Sigmoid colon (tissue), 4 donors: ENCODE data around the gene CCNY.

ENCODE experiments used
- CTCF ChIP-seq, 4 experiments: fragments of 450-650 bp in 3 of 4; fragments of 200-600 bp in 1 of 4; IDR thresholded peaks; one replicate each; pipeline ENCODE4 v1.5.1; 2016 to 2019; ENCODE audit warnings: antibody characterized with exemption in 4 of 4, mild to moderate bottlenecking in 3 of 4, moderate library complexity in 2 of 4
- EP300 ChIP-seq, 4 donors: sonication (generic); formaldehyde crosslinking; IDR thresholded peaks; one replicate each; pipeline ENCODE4 v1.6.1; 2017; ENCODE audit warnings: antibody characterized with exemption in 4 of 4
- POLR2A ChIP-seq, 2 donors: fragments of 450-650 bp; IDR thresholded peaks; one replicate each; pipeline ENCODE4 v1.6.1; 2016; ENCODE audit warnings: antibody characterized with exemption in 2 of 2, mild to moderate bottlenecking in 2 of 2, moderate library complexity in 2 of 2
- POLR2AphosphoS5 ChIP-seq, 4 donors: sonication (generic); formaldehyde crosslinking; IDR thresholded peaks; one replicate each; pipeline ENCODE4 v1.6.1; 2017; ENCODE audit warnings: antibody characterized with exemption in 4 of 4

GRCh38 chr10:35467186-35467585 is 130.9 kb downstream of the CCNY start:
- TF ChIP-seq CTCF (IDR thresholded peaks at IDR 0.05) (no peak), POLR2A (IDR thresholded peaks at IDR 0.05) (no peak), EP300 (IDR thresholded peaks at IDR 0.05) (no peak), POLR2AphosphoS5 (IDR thresholded peaks at IDR 0.05) (no peak)
